B cell (primary cell): ENCODE results near the gene RHOU.

Experiments used
- CTCF ChIP-seq: fragments of 200-600 bp; IDR thresholded peaks from one replicate; pipeline ENCODE4 v1.8.0; 2022; ENCODE audit warnings: antibody characterized with exemption, mild to moderate bottlenecking
- EZH2 ChIP-seq: IDR thresholded peaks from 2 replicates; pipeline ENCODE4 v1.6.1; 2012; ENCODE audit warnings: borderline replicate concordance, low read depth, mild to moderate bottlenecking, moderate library complexity, low read length; ENCODE audit not compliant: insufficient read depth, poor library complexity, severe bottlenecking

- TF ChIP-seq CTCF (no peak), EZH2 (no peak)
Observed at GRCh38 chr1:228702433-228702832, 32.8 kb upstream of the RHOU start.
